Common myeloid progenitor, CD34-positive (primary cell): ENCODE results near the gene ANO2.

Experiments used
- CTCF ChIA-PET: fragments of 350-600 bp; sonication (Branson Sonifier 250); formaldehyde crosslinking; loops from one replicate; lab custom pipeline; 2021; ENCODE audit warnings: antibody characterized with exemption; lab: Charles Lee
- POLR2A ChIA-PET: fragments of 350-600 bp; sonication (Branson Sonifier 250); formaldehyde crosslinking; loops from one replicate; lab custom pipeline; 2021; ENCODE audit warnings: antibody characterized with exemption; lab: Charles Lee
- DNase-seq, 3 donors: peaks; one replicate each; pipeline versions ENCODE4 v3.0.0 to v3.0.0-alpha.2; 2013
- H3K27ac ChIP-seq, 2 experiments: 1 replicate in 1 of 2; 2 replicates in 1 of 2; pipeline ENCODE4 v1.7.0; 2013; ENCODE audit warnings: inconsistent platforms in 2 of 2, low read length in 2 of 2, mild to moderate bottlenecking in 2 of 2, low read depth in 1 of 2, moderate library complexity in 1 of 2; ENCODE audit not compliant: severe bottlenecking in 2 of 2, insufficient read depth in 1 of 2, poor library complexity in 1 of 2
- H3K27me3 ChIP-seq, 5 experiments: replicated peaks in 2 of 5; 1 replicate in 3 of 5; 2 replicates in 2 of 5; pipeline versions ENCODE4 v1.6.1 to v1.7.0; 2013; ENCODE audit warnings: low read length in 4 of 5, mild to moderate bottlenecking in 2 of 5, moderate library complexity in 2 of 5, inconsistent platforms in 1 of 5; ENCODE audit not compliant: insufficient read depth in 5 of 5, control insufficient read depth in 4 of 5
- H3K36me3 ChIP-seq, 4 experiments: 1 replicate in 2 of 4; 2 replicates in 2 of 4; pipeline versions ENCODE4 v1.6.1 to v1.7.0; 2013; ENCODE audit warnings: low read length in 3 of 4, control low read depth in 1 of 4, mild to moderate bottlenecking in 1 of 4; ENCODE audit not compliant: control insufficient read depth in 4 of 4, insufficient read depth in 4 of 4
- H3K4me1 ChIP-seq, 4 experiments: 1 replicate in 3 of 4; 2 replicates in 1 of 4; pipeline versions ENCODE4 v1.6.1 to v1.7.1; 2013; ENCODE audit warnings: low read length in 3 of 4, mild to moderate bottlenecking in 3 of 4, control low read depth in 1 of 4, inconsistent platforms in 1 of 4, moderate library complexity in 1 of 4; ENCODE audit not compliant: control insufficient read depth in 4 of 4, insufficient read depth in 4 of 4; ENCODE audit errors: control extremely low read depth in 1 of 4
- H3K4me3 ChIP-seq, 7 experiments: 1 replicate in 4 of 7; 2 replicates in 3 of 7; pipeline versions ENCODE4 v1.5.1 to v1.7.0; 2013; ENCODE audit warnings: mild to moderate bottlenecking in 7 of 7, low read length in 6 of 7, moderate library complexity in 6 of 7, inconsistent platforms in 2 of 7, low read depth in 2 of 7, control low read depth in 1 of 7; ENCODE audit not compliant: insufficient read depth in 4 of 7, control insufficient read depth in 1 of 7; ENCODE audit errors: extremely low read depth in 1 of 7
- H3K9me3 ChIP-seq, 5 experiments: 1 replicate in 4 of 5; 2 replicates in 1 of 5; pipeline versions ENCODE4 v1.6.1 to v1.7.1; 2013; ENCODE audit warnings: low read length in 4 of 5, mild to moderate bottlenecking in 2 of 5, inconsistent platforms in 1 of 5, low read depth in 1 of 5, moderate library complexity in 1 of 5; ENCODE audit not compliant: control insufficient read depth in 4 of 5, insufficient read depth in 2 of 5; ENCODE audit errors: control extremely low read depth in 1 of 5
- WGBS: methylation state at CpG from one replicate; pipeline ENCODE4 v1.1.5; 2013; ENCODE audit not compliant: insufficient coverage; 5-methylcytosine and 5-hydroxymethylcytosine counted together

The ANO2 gene

DNA sequence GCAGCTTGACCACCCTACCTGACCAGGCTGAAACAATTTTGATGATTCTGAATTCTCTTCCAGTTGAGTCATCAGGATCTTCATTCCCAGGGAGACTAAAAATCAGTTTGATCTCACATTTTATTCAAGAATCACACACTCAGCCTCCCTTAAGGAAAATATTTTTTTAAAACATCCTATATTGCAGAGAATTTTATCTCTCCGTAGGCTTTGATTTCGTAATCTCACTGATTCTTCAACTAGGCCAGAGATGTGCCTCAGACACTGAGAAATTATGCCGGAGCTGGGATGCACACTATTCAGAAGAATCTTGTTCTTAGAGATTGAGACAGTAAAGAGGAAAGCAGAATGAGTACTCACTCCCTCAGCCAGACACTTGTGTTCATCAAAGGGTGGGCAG lies 7.0 kb upstream of the ANO2 start:
- Histone ChIP-seq H3K4me1 (peaks cover 0 to 15% (median 6%) of the 10 kb centered on the region in 4 experiments), H3K36me3 (no peaks in the 10 kb centered on the region), H3K27me3 (peaks cover 0 to 8% (median 3%) of the 10 kb centered on the region in 5 experiments), H3K27ac (no peak overlapping the region), H3K4me3 (no peak overlapping the region), H3K9me3 (no peaks in the 10 kb centered on the region)
- 90% methylated on average over 2 of the region's 3 CpGs for WGBS
- DNase-seq: no peak
- ChIA-PET POLR2A (no interaction called here), CTCF (interaction anchor here (1.0 to 1.6 kb wide), 4 partner anchors 8 to 22 kb away, joined by 3 read pairs; no protein-coding TSS in a partner anchor)

DNA sequence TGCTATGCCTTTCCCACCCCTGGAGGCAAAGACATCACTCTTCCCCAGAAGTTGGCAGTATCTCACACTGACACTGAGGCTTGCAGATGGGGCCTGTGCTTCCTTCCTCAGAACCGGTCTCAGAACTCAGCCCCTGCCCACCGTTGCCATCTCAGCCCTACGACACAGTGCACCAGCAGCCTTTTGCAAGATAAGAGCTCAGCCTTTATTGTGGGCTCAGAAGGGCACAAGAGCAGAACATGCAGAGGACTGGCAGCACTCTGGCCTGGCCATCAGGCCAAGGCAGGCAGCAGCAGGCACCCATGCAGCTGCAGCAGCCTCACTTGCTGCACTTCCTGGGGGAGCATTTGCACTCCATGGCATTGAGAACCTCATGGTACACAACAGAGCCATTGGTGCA lies 3.6 kb upstream of the ANO2 start:
- WGBS: 13% methylated on average over 3 of the region's 3 CpGs
- Histone ChIP-seq H3K36me3 (no peaks in the 10 kb centered on the region), H3K9me3 (peaks cover 0 to 3% (median 0%) of the 10 kb centered on the region in 5 experiments), H3K4me3 (no peak overlapping the region), H3K27ac (no peak overlapping the region), H3K27me3 (peaks cover 7 to 36% (median 29%) of the 10 kb centered on the region in 5 experiments), H3K4me1 (peaks cover 0 to 29% (median 14%) of the 10 kb centered on the region in 4 experiments)
- DNase-seq: peak in 2 of 3 donors; percentile 34 to 40
- ChIA-PET POLR2A (no interaction called here), CTCF (no interaction called here)

DNA sequence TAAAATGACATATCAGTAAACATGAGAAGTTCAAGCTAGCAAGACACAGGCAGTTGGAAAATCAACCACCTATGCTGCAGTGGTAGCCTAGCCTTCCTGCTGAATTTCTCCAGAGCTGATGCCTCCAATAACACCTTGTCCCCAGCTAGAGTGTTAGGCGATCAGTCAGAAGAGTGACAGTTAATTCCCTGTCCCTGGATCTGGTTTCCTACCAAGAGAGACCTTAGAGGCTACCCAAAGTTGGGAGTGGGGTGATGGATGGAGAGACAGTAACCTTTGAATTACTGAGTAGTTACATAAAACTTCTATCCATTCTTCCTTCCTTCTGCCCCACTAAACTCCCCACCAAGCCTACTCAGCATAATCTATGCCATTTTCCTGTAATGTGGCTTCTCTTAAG lies 1.9 kb upstream of the ANO2 start:
- no peak for DNase-seq
- no peak overlapping the region for H3K4me3 ChIP-seq
- WGBS: 80% methylated on average over 1 of the region's 1 CpG
- H3K36me3 ChIP-seq: no peaks in the 10 kb centered on the region
- peaks cover 0 to 29% (median 14%) of the 10 kb centered on the region in 4 experiments for H3K4me1 ChIP-seq
- CTCF ChIA-PET: interaction anchor here (0.5 to 0.9 kb wide), 2 partner anchors 17 to 1015 kb away, joined by 3 read pairs; no protein-coding TSS in a partner anchor
- peaks cover 7 to 36% (median 31%) of the 10 kb centered on the region in 5 experiments for H3K27me3 ChIP-seq
- no peak overlapping the region for H3K27ac ChIP-seq
- POLR2A ChIA-PET: no interaction called here
- H3K9me3 ChIP-seq: peaks cover 0 to 3% (median 0%) of the 10 kb centered on the region in 5 experiments

DNA sequence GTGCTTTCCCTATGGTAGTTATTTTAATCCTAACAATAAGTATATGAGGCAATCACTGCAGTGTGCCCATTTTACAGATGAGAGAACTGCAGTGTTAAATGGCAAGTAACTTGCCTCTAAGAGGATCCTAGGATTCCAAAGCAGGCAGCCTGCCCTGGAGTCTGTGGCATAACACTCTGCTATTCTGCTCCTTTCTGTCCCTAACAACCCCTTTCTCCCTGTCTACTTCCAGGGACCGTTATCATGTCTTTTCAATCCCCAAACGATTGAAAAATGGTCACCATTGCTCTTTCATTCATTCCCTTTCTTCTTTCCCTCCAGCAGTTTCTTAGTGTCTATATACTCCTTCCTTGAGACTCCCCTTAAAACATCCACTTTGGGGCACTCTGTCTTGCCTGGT lies 1.3 kb upstream of the ANO2 start:
- Histone ChIP-seq H3K27me3 (peaks cover 7 to 36% (median 31%) of the 10 kb centered on the region in 5 experiments), H3K27ac (no peak overlapping the region), H3K4me3 (no peak overlapping the region), H3K36me3 (no peaks in the 10 kb centered on the region), H3K4me1 (peaks cover 0 to 29% (median 14%) of the 10 kb centered on the region in 4 experiments), H3K9me3 (peaks cover 0 to 3% (median 0%) of the 10 kb centered on the region in 5 experiments)
- 85% methylated on average over 2 of the region's 2 CpGs for WGBS
- ChIA-PET CTCF (interaction anchor here (0.5 to 1.9 kb wide), 3 partner anchors 17 to 1014 kb away, joined by 3 to 5 read pairs (median 4); no protein-coding TSS in a partner anchor), POLR2A (no interaction called here)
- no peak for DNase-seq

DNA sequence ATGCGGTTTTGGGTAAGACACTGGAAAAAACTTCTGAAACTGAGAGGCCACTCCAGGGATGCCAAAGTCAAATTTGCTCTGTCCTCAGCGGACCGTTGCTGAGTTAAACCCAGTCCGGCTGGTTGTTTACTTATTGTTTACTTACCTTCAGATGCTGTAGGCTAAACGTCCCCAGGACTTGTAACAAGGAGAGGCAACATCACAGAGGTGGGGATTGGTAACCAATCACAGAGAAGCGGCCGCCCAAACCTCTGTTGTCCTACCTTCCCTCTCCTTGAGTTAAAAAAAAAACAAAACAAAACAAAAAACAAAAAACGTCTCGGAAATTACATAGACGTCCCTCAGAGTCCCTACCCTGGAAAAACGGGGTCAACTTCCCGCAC lies 380 bp downstream of the ANO2 start:
- H3K27ac ChIP-seq: no peak overlapping the region
- DNase-seq: no peak

DNA sequence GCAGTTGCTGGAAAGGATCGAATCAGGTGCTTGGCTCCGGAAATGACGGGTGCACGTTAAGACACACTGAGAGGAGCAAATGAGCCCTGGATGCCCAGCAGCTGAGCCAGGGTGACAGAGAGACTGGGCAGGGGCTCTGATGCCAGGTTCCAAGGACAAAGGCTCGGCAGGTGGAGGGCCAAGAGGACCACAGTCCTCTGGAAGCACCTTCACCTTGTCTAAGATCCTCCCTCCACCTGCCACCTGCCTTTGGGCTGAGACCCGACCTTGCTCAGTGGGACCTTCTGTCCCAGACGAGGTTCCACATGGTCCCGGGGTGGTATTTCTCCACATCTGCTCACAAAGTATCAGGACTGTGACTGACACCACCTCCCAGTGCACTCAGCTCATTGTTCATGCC lies 1.0 kb downstream of the ANO2 start:
- DNase-seq: no peak
- Histone ChIP-seq H3K27ac (no peak overlapping the region), H3K27me3 (peaks cover 7 to 36% (median 31%) of the 10 kb centered on the region in 5 experiments), H3K4me3 (no peak overlapping the region), H3K4me1 (peaks cover 0 to 27% (median 14%) of the 10 kb centered on the region in 4 experiments), H3K36me3 (no peaks in the 10 kb centered on the region), H3K9me3 (peaks cover 0 to 5% (median 0%) of the 10 kb centered on the region in 5 experiments)
- ChIA-PET POLR2A (no interaction called here), CTCF (no interaction called here)
- WGBS: 95% methylated on average over 7 of the region's 8 CpGs

More for the DNA sequence above, 380 bp downstream of the ANO2 start:
- Histone ChIP-seq H3K36me3 (no peaks in the 10 kb centered on the region), H3K9me3 (peaks cover 0 to 5% (median 0%) of the 10 kb centered on the region in 5 experiments), H3K4me3 (peak overlapping the region in 5 of 7 experiments; percentile 8 to 72 (median 50)), H3K4me1 (peaks cover 0 to 29% (median 14%) of the 10 kb centered on the region in 4 experiments), H3K27me3 (peaks cover 7 to 36% (median 31%) of the 10 kb centered on the region in 5 experiments)
- ChIA-PET CTCF (interaction anchor here (1.5 to 1.9 kb wide), 2 partner anchors 19 to 22 kb away, joined by 4 to 5 read pairs; no protein-coding TSS in a partner anchor), POLR2A (no interaction called here)
- 55% methylated on average over 8 of the region's 12 CpGs for WGBS

DNA sequence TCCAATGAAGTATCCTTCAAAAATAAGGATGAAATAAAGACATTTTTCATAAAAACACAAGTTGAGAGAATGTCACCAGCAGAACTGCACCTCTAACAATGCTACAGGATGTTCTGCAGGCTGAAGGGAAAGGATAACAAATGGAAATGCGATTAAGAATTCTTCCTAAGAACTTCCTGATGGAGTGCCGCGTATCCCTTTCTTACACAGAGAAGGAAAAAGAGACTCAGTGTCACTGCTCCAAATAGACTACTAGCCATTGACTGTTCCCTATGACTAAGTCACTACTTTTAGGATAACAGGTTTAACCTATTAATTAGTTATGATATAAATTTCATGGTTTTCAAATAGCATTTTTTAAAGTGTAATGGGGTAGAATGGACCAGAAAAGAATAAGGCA lies 3.2 kb downstream of the ANO2 start:
- Histone ChIP-seq H3K4me3 (no peak overlapping the region), H3K4me1 (peaks cover 0 to 14% (median 7%) of the 10 kb centered on the region in 4 experiments), H3K9me3 (peaks cover 0 to 5% (median 0%) of the 10 kb centered on the region in 5 experiments), H3K27ac (no peak overlapping the region), H3K27me3 (peaks cover 7 to 30% (median 27%) of the 10 kb centered on the region in 5 experiments), H3K36me3 (no peaks in the 10 kb centered on the region)
- WGBS: 94% methylated on average over 3 of the region's 3 CpGs
- DNase-seq: no peak
- ChIA-PET CTCF (no interaction called here), POLR2A (no interaction called here)
